Measurements from ENCODE around the gene N4BP3.

The N4BP3 gene

GRCh38 chr5:178152491-178153444, 39.4 kb downstream of the N4BP3 start:
- DNase-seq: no peak

DNA sequence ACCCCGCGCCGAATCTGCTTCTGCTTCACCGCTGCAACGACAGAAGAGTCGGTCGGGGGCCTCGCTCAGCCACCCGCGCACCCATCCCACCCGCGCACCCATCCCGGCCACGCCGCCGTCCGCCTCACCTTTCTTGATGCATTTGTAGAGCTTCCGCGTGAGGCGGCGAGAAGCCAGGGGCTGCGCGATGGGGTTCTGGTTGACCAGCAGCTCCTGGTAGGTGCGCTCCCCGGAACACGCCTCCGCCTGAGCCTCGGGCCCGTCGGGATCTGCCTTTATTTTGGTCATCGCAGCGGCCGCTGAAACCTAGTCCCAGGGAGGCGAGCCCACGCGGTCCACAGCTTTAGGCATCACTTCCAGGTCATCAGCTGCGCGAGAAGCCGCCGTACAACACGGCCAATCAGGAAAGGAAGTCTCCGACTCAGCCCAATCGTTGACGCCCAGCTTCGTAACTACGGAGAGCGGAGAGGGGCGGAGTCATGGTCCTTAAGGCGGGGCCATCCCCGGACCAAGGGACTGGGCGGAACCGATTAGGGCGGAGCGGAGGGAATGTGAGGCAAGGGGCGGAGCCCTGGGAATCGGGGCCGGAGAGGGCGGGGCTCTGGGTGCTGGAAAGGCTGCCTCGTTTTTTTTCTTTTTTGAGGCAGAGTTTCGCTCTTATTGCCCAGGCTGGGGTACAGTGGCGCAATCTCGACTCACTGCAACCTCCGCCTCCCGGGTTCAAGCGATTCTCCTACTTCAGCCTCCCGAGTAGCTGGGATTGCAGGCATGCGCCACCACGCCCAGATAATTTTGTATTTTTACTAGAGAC, 40.4 kb downstream of the N4BP3 start, which contains the start of gene NHP2:
Gene NHP2, minus strand, starts transcription at position 356 of the 811 bp plus-strand sequence. Its CDS starts 68 bp downstream, at position 288.
- DNase-seq: peak; percentile 85 to 99

GRCh38 chr5:178155065-178155464, 41.7 kb downstream of the N4BP3 start:
- no peak for DNase-seq

- DNase-seq: no peak
Measured at GRCh38 chr5:178160176-178160575, 46.8 kb downstream of the N4BP3 start.

DNA sequence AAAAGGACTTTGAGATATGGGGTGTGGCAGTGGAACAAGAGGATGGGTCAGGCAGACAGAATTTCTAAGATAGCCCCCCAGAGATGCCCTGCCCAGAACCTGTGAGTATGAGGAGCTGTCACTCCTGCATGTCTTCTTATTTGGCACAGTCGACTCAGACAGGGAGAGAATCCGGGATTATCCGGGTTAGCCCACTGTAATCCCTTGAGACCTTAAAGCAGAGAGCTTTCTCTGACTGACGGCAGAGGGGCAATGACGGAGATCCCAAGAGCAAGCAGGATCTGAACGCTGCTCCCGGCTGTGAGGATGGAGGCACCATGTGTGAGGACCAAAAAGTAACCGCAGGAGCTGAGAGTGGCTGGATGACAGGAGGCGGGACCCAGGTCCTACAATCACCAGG, 49.1 kb downstream of the N4BP3 start:
- DNase-seq: no peak

GRCh38 chr5:178163772-178164735, 50.7 kb downstream of the N4BP3 start:
- DNase-seq: peak; percentile 69 to 78

DNA sequence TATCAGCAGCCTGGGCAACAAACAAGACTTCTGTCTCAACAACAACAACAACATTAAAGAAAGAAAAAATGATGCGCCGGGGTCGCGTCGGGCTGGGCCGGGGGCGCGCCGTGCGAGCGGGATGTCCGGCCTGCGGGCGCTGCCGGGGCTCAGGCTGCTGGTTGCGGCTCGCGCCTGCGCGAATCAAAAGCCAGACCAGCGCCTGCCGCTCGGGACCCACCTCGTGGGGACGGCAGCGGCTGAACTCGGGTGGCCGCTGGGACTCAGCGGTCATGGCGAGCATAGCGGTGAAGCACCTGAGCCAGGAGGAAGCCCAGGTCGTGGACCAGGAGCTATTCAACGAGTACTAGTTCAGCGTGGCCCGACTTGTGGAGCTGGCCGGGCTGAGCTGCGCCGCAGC, 52.2 kb downstream of the N4BP3 start:
- no peak for DNase-seq

DNA sequence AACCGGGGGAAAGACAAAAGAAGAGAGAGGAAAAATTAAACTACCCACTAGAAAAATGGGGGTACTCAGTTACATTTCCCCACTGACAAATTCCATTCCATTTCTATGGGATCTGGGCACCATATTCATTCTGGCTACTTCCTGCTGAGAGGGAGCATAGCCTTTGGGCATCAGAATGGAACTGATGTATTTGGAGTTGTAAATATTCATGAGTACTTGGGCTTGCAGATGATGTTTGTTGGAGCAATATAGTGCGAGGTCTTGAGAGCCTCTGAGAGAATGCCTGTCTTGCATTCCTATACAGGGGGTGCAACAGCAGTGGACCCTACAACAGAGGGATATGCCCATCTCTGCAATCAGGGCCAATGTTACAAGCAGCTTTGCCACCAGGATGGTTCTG, 57.1 kb downstream of the N4BP3 start:
- no peak for DNase-seq

DNA sequence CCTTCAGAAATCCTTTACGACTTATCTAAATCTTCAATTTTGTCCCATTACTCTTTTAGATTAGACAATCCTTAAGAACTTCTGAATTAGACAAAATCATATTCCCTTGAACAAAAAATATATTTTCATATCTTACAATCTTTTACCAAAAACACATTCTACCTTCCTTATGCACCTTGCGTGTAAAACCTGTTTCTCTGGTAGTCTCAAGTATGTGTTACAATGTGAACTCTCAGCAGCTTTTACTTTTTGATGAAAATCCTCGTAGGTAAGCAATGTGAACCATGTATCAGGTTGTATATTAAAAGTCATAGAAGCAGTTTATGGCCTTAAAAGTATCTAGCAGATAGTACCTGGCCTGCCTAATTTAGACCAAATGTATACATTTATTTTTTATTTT, 61.1 kb downstream of the N4BP3 start:
- no peak for DNase-seq
